Common myeloid progenitor, CD34-positive (primary cell): ENCODE data around the gene NUAK1.

Experiments used
- CTCF ChIA-PET: fragments of 350-600 bp; sonication (Branson Sonifier 250); formaldehyde crosslinking; loops from one replicate; lab custom pipeline; 2021; ENCODE audit warnings: antibody characterized with exemption; lab: Charles Lee
- POLR2A ChIA-PET: fragments of 350-600 bp; sonication (Branson Sonifier 250); formaldehyde crosslinking; loops from one replicate; lab custom pipeline; 2021; ENCODE audit warnings: antibody characterized with exemption; lab: Charles Lee
- DNase-seq, 3 donors: peaks; one replicate each; pipeline versions ENCODE4 v3.0.0 to v3.0.0-alpha.2; 2013
- H3K27ac ChIP-seq, 2 experiments: 1 replicate in 1 of 2; 2 replicates in 1 of 2; pipeline ENCODE4 v1.7.0; 2013; ENCODE audit warnings: inconsistent platforms in 2 of 2, low read length in 2 of 2, mild to moderate bottlenecking in 2 of 2, low read depth in 1 of 2, moderate library complexity in 1 of 2; ENCODE audit not compliant: severe bottlenecking in 2 of 2, insufficient read depth in 1 of 2, poor library complexity in 1 of 2
- H3K27me3 ChIP-seq, 5 experiments: replicated peaks in 2 of 5; 1 replicate in 3 of 5; 2 replicates in 2 of 5; pipeline versions ENCODE4 v1.6.1 to v1.7.0; 2013; ENCODE audit warnings: low read length in 4 of 5, mild to moderate bottlenecking in 2 of 5, moderate library complexity in 2 of 5, inconsistent platforms in 1 of 5; ENCODE audit not compliant: insufficient read depth in 5 of 5, control insufficient read depth in 4 of 5
- H3K36me3 ChIP-seq, 4 experiments: 1 replicate in 2 of 4; 2 replicates in 2 of 4; pipeline versions ENCODE4 v1.6.1 to v1.7.0; 2013; ENCODE audit warnings: low read length in 3 of 4, control low read depth in 1 of 4, mild to moderate bottlenecking in 1 of 4; ENCODE audit not compliant: control insufficient read depth in 4 of 4, insufficient read depth in 4 of 4
- H3K4me1 ChIP-seq, 4 experiments: 1 replicate in 3 of 4; 2 replicates in 1 of 4; pipeline versions ENCODE4 v1.6.1 to v1.7.1; 2013; ENCODE audit warnings: low read length in 3 of 4, mild to moderate bottlenecking in 3 of 4, control low read depth in 1 of 4, inconsistent platforms in 1 of 4, moderate library complexity in 1 of 4; ENCODE audit not compliant: control insufficient read depth in 4 of 4, insufficient read depth in 4 of 4; ENCODE audit errors: control extremely low read depth in 1 of 4
- H3K4me3 ChIP-seq, 7 experiments: 1 replicate in 4 of 7; 2 replicates in 3 of 7; pipeline versions ENCODE4 v1.5.1 to v1.7.0; 2013; ENCODE audit warnings: mild to moderate bottlenecking in 7 of 7, low read length in 6 of 7, moderate library complexity in 6 of 7, inconsistent platforms in 2 of 7, low read depth in 2 of 7, control low read depth in 1 of 7; ENCODE audit not compliant: insufficient read depth in 4 of 7, control insufficient read depth in 1 of 7; ENCODE audit errors: extremely low read depth in 1 of 7
- H3K9me3 ChIP-seq, 5 experiments: 1 replicate in 4 of 5; 2 replicates in 1 of 5; pipeline versions ENCODE4 v1.6.1 to v1.7.1; 2013; ENCODE audit warnings: low read length in 4 of 5, mild to moderate bottlenecking in 2 of 5, inconsistent platforms in 1 of 5, low read depth in 1 of 5, moderate library complexity in 1 of 5; ENCODE audit not compliant: control insufficient read depth in 4 of 5, insufficient read depth in 2 of 5; ENCODE audit errors: control extremely low read depth in 1 of 5
- WGBS: methylation state at CpG from one replicate; pipeline ENCODE4 v1.1.5; 2013; ENCODE audit not compliant: insufficient coverage; 5-methylcytosine and 5-hydroxymethylcytosine counted together

Gene NUAK1

DNA sequence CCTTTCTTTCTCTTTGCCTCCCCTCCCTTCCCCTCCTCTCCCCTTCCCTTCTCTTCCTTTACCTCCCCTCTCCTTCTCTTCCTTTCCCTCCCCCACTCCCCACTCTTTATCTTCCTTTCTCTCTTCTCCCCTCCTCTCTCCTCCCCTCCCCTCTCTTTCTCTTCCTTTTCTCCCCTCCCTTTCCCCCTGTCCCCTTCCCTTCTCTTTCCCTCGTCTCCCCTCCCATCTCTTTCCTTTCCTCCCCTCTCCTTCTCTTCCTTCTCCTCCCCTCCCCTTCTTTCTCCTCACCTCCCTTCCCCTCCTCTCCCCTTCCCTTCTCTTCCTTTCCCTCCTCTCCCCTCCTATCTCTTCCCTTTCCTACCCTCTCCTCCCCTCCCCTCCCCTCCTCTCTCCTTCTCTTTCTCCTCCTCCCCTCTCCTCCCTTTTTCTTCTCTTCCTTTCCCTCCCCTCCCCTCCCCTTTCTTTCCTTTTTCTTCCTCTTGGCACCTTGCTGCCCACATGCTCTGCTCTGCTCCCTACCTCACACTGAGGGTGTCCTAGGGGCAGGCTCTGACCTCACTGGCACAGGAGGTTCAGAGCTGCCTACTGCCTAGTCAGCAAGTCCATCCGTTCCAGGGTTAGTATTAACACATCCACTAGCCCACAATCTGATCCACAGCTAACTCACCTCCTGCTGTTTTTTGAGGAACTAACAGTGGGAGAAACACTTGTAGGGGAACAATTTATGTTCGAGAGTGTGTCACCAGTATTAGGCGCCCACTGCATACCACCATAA is 101.0 kb downstream of the NUAK1 start:
- no peak overlapping the region for H3K4me3 ChIP-seq
- no peak overlapping the region for H3K27ac ChIP-seq
- H3K36me3 ChIP-seq: no peaks in the 10 kb centered on the region
- H3K27me3 ChIP-seq: peaks cover 0 to 5% (median 0%) of the 10 kb centered on the region in 5 experiments
- no peak for DNase-seq
- H3K4me1 ChIP-seq: no peaks in the 10 kb centered on the region
- peaks cover 0 to 10% (median 0%) of the 10 kb centered on the region in 5 experiments for H3K9me3 ChIP-seq
- POLR2A ChIA-PET: no interaction called here
- WGBS: 83% methylated on average over 1 of the region's 4 CpGs
- CTCF ChIA-PET: interaction anchor here (0.6 kb wide), 1 partner anchor 20 kb away, joined by 4 read pairs; no protein-coding TSS in a partner anchor

DNA sequence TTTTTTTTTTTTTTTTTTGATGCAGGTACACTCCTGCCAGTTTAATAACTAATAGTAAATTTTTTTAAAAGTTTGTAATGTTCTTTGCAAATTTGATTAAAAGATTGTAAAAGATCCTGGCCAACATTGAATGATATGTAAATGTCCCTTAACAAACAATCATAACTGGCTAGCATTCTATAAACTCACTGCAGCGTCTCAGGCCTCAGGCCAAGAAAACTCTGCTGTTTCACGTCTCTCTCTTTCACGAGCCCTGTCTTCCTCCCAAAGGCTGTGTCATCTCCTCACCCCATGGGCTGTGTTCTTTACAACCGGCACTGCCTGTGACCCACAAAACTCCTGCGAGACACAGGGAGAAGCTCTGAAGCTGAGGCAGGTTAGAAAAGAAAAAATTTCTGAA is 103.3 kb downstream of the NUAK1 start:
- Histone ChIP-seq H3K36me3 (no peaks in the 10 kb centered on the region), H3K4me3 (no peak overlapping the region), H3K27ac (no peak overlapping the region), H3K27me3 (peaks cover 0 to 15% (median 0%) of the 10 kb centered on the region in 5 experiments), H3K4me1 (no peaks in the 10 kb centered on the region), H3K9me3 (peaks cover 0 to 7% (median 0%) of the 10 kb centered on the region in 5 experiments)
- CTCF ChIA-PET: no interaction called here
- no peak for DNase-seq
- POLR2A ChIA-PET: no interaction called here
- 100% methylated on average over 2 of the region's 5 CpGs for WGBS

DNA sequence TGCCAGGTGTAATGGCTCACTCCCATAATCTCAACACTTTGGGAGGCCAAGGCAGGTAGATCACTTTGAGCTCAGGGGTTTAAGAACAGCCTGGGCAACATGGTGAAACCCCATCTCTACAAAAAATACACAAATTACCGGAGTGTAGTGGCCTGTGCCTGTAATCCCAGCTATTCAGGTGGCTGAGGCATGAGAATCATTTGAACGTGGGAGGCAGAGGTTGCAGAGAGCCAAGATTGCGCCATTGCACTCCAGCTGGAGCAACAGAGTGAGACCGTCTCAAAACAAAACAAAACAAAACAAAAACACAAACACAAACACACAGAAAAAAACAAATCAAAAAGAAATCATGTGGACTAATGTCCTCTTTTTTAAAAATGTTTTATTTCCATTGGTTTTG is 104.4 kb downstream of the NUAK1 start:
- Histone ChIP-seq H3K4me1 (no peaks in the 10 kb centered on the region), H3K36me3 (no peaks in the 10 kb centered on the region), H3K27me3 (peaks cover 0 to 18% (median 3%) of the 10 kb centered on the region in 5 experiments), H3K4me3 (no peak overlapping the region), H3K27ac (no peak overlapping the region), H3K9me3 (no peaks in the 10 kb centered on the region)
- CTCF ChIA-PET: interaction anchor here (1.5 kb wide), 1 partner anchor 15 kb away, joined by 3 read pairs; no protein-coding TSS in a partner anchor
- DNase-seq: no peak
- no CpG with 5 or more reads among the region's 4 CpGs for WGBS
- POLR2A ChIA-PET: no interaction called here

DNA sequence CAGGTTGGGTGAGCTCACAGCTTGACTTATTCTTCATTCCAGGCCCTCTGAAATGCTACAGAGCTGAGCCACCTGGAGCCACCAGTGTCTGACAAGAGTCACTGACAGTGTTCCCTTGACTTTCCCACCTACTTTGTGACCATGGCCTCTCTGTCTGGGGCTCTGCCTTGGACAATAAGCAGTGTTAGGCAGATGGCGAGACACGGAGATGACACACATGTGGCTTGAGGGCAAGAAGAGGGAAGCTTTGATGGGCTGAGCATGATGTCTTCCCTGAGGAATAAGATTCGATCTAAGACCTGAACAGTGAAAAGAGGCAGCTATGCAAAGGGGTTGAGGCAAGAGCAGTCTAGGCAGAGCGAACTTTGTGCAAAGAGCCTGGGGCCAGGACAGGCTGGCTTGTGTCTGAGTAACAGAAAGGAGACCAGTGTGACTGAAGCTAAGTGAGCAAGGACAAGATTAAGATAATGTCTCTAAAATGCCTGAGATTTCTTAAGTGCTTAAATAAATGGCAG is 105.5 kb downstream of the NUAK1 start:
- Histone ChIP-seq H3K9me3 (no peaks in the 10 kb centered on the region), H3K27ac (no peak overlapping the region), H3K36me3 (no peaks in the 10 kb centered on the region), H3K4me1 (no peaks in the 10 kb centered on the region), H3K4me3 (no peak overlapping the region), H3K27me3 (peaks cover 0 to 18% (median 3%) of the 10 kb centered on the region in 5 experiments)
- no peak for DNase-seq
- WGBS: 94% methylated on average over 4 of the region's 4 CpGs
- POLR2A ChIA-PET: interaction anchor here (0.6 kb wide), 1 partner anchor 54 kb away, joined by 3 read pairs; no protein-coding TSS in a partner anchor
- CTCF ChIA-PET: interaction anchor here (1.4 to 1.5 kb wide), 2 partner anchors 13 to 14 kb away, joined by 3 read pairs; no protein-coding TSS in a partner anchor

DNA sequence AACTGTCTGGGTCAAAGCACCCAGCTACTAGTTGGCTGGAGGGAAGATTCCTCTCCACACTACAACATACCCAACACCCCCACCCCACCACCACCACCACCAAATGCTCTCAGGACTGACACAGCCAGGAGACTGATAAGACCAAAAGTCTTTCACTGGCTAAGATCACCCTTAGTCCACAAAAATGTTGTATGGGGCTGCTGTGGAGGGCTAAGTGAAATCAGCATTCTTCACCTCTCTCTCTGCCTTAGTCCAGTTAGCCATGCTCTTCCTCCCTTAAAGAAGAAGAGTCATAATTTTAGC is 106.2 kb downstream of the NUAK1 start:
- Histone ChIP-seq H3K9me3 (no peaks in the 10 kb centered on the region), H3K36me3 (no peaks in the 10 kb centered on the region), H3K4me3 (no peak overlapping the region), H3K27me3 (peaks cover 0 to 18% (median 3%) of the 10 kb centered on the region in 5 experiments), H3K4me1 (no peaks in the 10 kb centered on the region), H3K27ac (no peak overlapping the region)
- CTCF ChIA-PET: interaction anchor here (1.4 kb wide), 1 partner anchor 12 kb away, joined by 3 read pairs; no protein-coding TSS in a partner anchor
- POLR2A ChIA-PET: no interaction called here
- no peak for DNase-seq

DNA sequence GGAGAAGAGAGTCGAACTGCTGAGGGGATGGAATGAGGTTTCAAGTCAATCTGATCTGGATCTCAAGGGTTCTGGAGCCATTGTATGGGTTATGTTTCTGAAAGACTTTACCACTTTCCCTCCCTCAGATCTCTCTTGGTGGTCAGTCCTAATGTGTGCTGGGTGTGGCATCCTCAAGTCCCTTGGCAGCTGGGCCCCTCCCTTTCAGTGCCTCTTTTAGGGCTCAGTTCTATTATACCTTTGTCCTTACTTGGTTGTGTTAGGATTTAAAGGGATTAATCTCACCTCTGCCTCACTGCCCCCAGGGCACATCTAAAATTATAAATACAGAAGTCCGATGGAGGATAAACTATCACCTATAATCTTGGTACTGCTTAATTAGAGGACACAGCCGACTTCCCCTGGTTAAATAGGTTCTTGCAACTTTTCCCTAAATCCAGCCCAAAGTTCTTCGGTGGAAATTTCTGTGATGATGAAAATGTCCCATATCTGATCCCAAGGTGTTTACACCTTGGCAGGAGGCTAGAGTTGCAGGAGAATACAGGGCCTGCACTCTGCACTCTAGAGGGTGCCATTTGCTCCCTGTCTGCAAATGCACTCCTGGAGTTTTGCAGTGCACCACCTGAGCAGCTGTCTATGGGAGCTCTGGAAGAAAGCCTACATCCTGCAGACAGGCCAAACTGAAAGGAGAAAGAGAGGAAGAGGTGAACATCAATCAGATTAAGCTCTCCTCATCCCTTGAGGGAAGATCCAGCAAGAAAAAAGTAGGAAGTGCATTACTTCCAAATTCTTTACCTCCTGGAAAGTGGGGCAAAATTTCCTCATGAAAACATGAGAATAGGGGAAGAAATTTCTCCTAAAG is 106.8 kb downstream of the NUAK1 start:
- POLR2A ChIA-PET: no interaction called here
- Histone ChIP-seq H3K9me3 (no peaks in the 10 kb centered on the region), H3K36me3 (no peaks in the 10 kb centered on the region), H3K4me3 (no peak overlapping the region), H3K4me1 (no peaks in the 10 kb centered on the region), H3K27ac (no peak overlapping the region), H3K27me3 (peaks cover 0 to 18% (median 3%) of the 10 kb centered on the region in 5 experiments)
- DNase-seq: no peak
- CTCF ChIA-PET: interaction anchor here (1.4 kb wide), 1 partner anchor 12 kb away, joined by 3 read pairs; no protein-coding TSS in a partner anchor
- 92% methylated on average over 2 of the region's 4 CpGs for WGBS
